Breast epithelium (tissue), 4 donors: ENCODE measurements around the gene CPEB3. TPM values are rescaled to one million over a fixed set of nuclear protein-coding genes. Genes with fewer than 3 reads are reported as not detected.
"Not testable (repeated sequence)": the region's sequence is repeated elsewhere in the genome, so short reads cannot be mapped to it uniquely, and the experiment has no call there.

Experiments used
- DNase-seq, 2 donors: peaks; one replicate each; pipeline ENCODE4 v3.0.0-alpha.2; 2019; ENCODE audit warnings: low spot score in 2 of 2
- H3K27ac ChIP-seq, 2 donors: fragments of 200-600 bp; sonication (generic) in 1 of 2; one replicate each; pipeline ENCODE4 v1.5.1; 2016 to 2019; ENCODE audit warnings: mild to moderate bottlenecking in 1 of 2
- H3K27me3 ChIP-seq, 2 donors: fragments of 200-600 bp; sonication (generic) in 1 of 2; one replicate each; pipeline versions ENCODE4 v1.5.1 to v1.6.0; 2017 to 2019; ENCODE audit warnings: control low read depth in 1 of 2, mild to moderate bottlenecking in 1 of 2
- H3K36me3 ChIP-seq: fragments of 200-600 bp; one replicate; pipeline ENCODE4 v1.5.1; 2019
- H3K4me1 ChIP-seq, 2 donors: fragments of 200-600 bp; sonication (generic); one replicate each; pipeline ENCODE4 v1.5.1; 2016 to 2019; ENCODE audit warnings: control low read depth in 1 of 2
- H3K4me3 ChIP-seq, 3 donors: fragments of 200-600 bp; sonication (generic); 1 replicate in 2 of 3; 2 replicates in 1 of 3; pipeline ENCODE4 v1.5.1; 2016 to 2019; ENCODE audit warnings: mild to moderate bottlenecking in 3 of 3, moderate library complexity in 2 of 3
- H3K9me3 ChIP-seq, 2 donors: fragments of 200-600 bp; sonication (generic) in 1 of 2; one replicate each; pipeline ENCODE4 v1.5.1; 2016 to 2019; ENCODE audit warnings: control low read depth in 1 of 2
- CTCF ChIP-seq, 3 donors: fragments of 450-650 bp; IDR thresholded peaks; one replicate each; pipeline ENCODE4 v1.5.1; 2016 to 2017; ENCODE audit warnings: antibody characterized with exemption in 3 of 3, mild to moderate bottlenecking in 3 of 3, moderate library complexity in 3 of 3
- POLR2A ChIP-seq: fragments of 450-650 bp; IDR thresholded peaks from one replicate; pipeline ENCODE4 v1.6.1; 2016; ENCODE audit warnings: antibody characterized with exemption, mild to moderate bottlenecking, moderate library complexity
- POLR2AphosphoS5 ChIP-seq, 3 donors: sonication (generic); formaldehyde crosslinking; IDR thresholded peaks; one replicate each; pipeline ENCODE4 v1.6.1; 2017; ENCODE audit warnings: antibody characterized with exemption in 3 of 3
- intact Hi-C: fragments of 100-400 bp; cut with DNase I; formaldehyde crosslinking; loops from one replicate; pipeline ENCODE4 v1.15.1; 2023; ENCODE audit warnings: low total_unique reads
- total RNA-seq, 3 donors: library from RNA; depleted of rRNA; stranded (reverse); fragments of >200 nt; gene quantifications; one replicate each; pipeline ENCODE4 v1.1.0, GENCODE V29; 2016

The CPEB3 gene
- total RNA-seq, 3 donors from 2014 or later, result 3.8 to 12.1 (median 5.2) TPM

GRCh38 chr10:92146781-92147180, 144.1 kb downstream of the CPEB3 start:
- peak overlapping the region in 1 of 2 donors; percentile 30 for H3K27ac ChIP-seq
- H3K4me1 ChIP-seq, result no peaks in the 10 kb centered on the region
- DNase-seq, result no peak
- intact Hi-C loops, result no loop called here
- no peaks in the 10 kb centered on the region for H3K9me3 ChIP-seq
- no peaks in the 10 kb centered on the region for H3K36me3 ChIP-seq
- H3K27me3 ChIP-seq, result no peaks in the 10 kb centered on the region
- TF ChIP-seq POLR2AphosphoS5 (IDR thresholded peaks at IDR 0.05) (no peak), POLR2A (no peak), CTCF (IDR thresholded peaks at IDR 0.05) (no peak)
- H3K4me3 ChIP-seq, result no peak overlapping the region

GRCh38 chr10:92146107-92146506, 144.8 kb downstream of the CPEB3 start:
- peak overlapping the region in 1 of 2 donors; percentile 30 for H3K27ac ChIP-seq

DNA sequence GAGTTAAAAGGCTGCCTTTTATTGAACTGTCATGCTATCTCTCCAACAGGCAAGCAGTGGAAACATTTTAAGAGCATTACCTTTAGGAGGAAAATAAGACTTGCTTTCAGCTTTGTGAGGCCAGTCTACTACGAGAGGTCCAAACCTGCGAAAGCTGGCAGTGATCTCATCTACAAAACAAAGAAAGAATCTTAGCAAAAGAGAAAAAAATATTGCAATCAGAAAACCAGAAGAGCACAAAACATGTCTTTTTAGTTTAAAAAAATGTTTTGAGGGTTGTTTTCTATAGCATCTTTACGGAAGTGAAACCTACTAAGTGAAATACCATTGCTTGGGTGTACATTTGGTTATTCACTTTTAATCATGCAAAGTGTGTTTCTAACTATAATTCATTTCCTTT, 147.9 kb downstream of the CPEB3 start:
- no peak overlapping the region for H3K27ac ChIP-seq
- TF ChIP-seq POLR2A (no peak), CTCF (IDR thresholded peaks at IDR 0.05) (no peak), POLR2AphosphoS5 (IDR thresholded peaks at IDR 0.05) (no peak)
- intact Hi-C loops, result no loop called here

More at GRCh38 chr10:92146107-92146506, 144.8 kb downstream of the CPEB3 start:
- Histone ChIP-seq H3K27me3 (no peaks in the 10 kb centered on the region), H3K9me3 (no peaks in the 10 kb centered on the region), H3K4me3 (no peak overlapping the region), H3K36me3 (no peaks in the 10 kb centered on the region), H3K4me1 (no peaks in the 10 kb centered on the region)
- no peak for TF ChIP-seq CTCF (IDR thresholded peaks at IDR 0.05)
- no peak for TF ChIP-seq POLR2A
- no peak for TF ChIP-seq POLR2AphosphoS5 (IDR thresholded peaks at IDR 0.05)
- intact Hi-C loops, result no loop called here
- no peak for DNase-seq

DNA sequence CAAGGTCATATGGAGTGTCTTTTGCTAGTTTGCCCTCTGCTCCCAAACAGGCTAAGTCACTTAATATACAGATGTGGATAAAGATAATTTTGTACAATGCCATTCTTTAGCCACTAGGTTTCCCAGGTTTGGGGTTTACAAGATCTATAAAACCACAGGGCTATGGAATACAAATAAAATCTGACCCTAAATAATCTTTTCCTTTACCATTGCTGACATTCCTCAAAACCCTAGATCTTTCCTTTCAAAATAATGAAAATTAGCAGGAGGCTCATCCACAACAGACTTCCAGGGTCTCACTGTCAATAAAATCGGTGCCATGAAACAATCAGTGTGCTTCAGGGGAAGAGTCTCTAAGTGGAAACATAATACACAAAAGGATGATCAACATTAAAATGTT, 148.4 kb downstream of the CPEB3 start:
- intact Hi-C loops, result no loop called here
- no peaks in the 10 kb centered on the region for H3K9me3 ChIP-seq
- no peaks in the 10 kb centered on the region for H3K4me1 ChIP-seq
- no peak for DNase-seq
- no peaks in the 10 kb centered on the region for H3K27me3 ChIP-seq
- H3K27ac ChIP-seq, result no peak overlapping the region
- no peaks in the 10 kb centered on the region for H3K36me3 ChIP-seq
- H3K4me3 ChIP-seq, result no peak overlapping the region
- TF ChIP-seq POLR2AphosphoS5 (IDR thresholded peaks at IDR 0.05), result no peak
- TF ChIP-seq CTCF (IDR thresholded peaks at IDR 0.05), result no peak
- TF ChIP-seq POLR2A, result no peak

More for the DNA sequence above, 147.9 kb downstream of the CPEB3 start:
- H3K9me3 ChIP-seq, result no peaks in the 10 kb centered on the region
- H3K4me1 ChIP-seq, result no peaks in the 10 kb centered on the region
- no peaks in the 10 kb centered on the region for H3K36me3 ChIP-seq
- DNase-seq, result no peak
- H3K4me3 ChIP-seq, result no peak overlapping the region
- no peaks in the 10 kb centered on the region for H3K27me3 ChIP-seq

- H3K27ac ChIP-seq, DNase-seq, intact Hi-C loops, H3K36me3 ChIP-seq, H3K4me3 ChIP-seq, H3K4me1 ChIP-seq, H3K9me3 ChIP-seq, H3K27me3 ChIP-seq: not testable (repeated sequence)
These were observed 149.7 kb downstream of the CPEB3 start for GRCh38 chr10:92141147-92141546.

DNA sequence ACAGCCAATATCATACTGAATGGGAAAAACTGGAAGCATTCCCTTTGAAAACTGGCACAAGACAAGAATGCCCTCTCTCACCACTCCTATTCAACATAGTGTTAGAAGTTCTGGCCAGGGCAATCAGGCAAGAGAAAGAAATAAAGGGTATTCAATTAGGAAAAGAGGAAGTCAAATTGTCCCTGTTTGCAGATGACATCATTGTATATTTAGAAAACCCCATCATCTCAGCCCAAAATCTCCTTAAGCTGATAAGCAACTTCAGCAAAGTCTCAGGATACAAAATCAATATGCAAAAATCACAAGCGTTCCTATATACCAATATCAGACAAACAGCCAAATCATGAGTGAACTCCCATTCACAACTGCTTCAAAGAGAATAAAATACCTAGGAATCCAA, 156.8 kb downstream of the CPEB3 start:
- H3K4me1 ChIP-seq, H3K27ac ChIP-seq, intact Hi-C loops, H3K9me3 ChIP-seq, DNase-seq, H3K4me3 ChIP-seq, H3K36me3 ChIP-seq, H3K27me3 ChIP-seq: not testable (repeated sequence)
